VCaP (cell line): ENCODE data around the gene SMTNL2.

Experiments used
- H3K27ac ChIP-seq: fragments of 450-650 bp; 2 replicates; pipeline ENCODE4 v1.5.1; 2017
- CTCF ChIP-seq: fragments of 450-650 bp; conservative IDR thresholded peaks from 2 replicates; pipeline ENCODE4 v1.5.1; 2017; ENCODE audit warnings: mild to moderate bottlenecking, moderate library complexity

The SMTNL2 gene

GRCh38 chr17:4610162-4610561 lies 25.8 kb downstream of the SMTNL2 start:
- no peak overlapping the region for H3K27ac ChIP-seq
- no peak for TF ChIP-seq CTCF

- no peak for TF ChIP-seq CTCF
- no peak overlapping the region for H3K27ac ChIP-seq
Observed at GRCh38 chr17:4610656-4611055, 26.3 kb downstream of the SMTNL2 start.

GRCh38 chr17:4616476-4616875 lies 32.1 kb downstream of the SMTNL2 start:
- TF ChIP-seq CTCF = no peak
- no peak overlapping the region for H3K27ac ChIP-seq

DNA sequence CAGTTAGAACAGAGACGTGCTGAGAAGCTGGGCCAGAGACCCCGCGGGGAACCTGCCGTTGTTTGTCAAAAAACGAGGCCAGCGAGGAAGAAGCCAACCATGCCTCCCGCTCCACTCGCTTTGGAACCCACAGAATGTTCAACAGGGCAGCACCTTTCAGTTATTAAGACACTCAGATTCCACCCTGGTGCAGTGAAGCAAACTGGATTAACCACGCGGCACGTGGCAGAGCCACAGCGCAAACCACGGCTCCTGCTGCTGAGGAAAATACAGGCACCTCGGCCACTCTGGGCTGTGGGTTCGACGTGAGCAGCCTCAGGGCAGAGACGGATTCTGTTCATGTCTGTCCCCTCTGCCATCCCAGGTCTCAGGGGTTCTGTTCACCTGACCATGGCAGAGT lies 32.8 kb downstream of the SMTNL2 start:
- TF ChIP-seq CTCF = no peak
- no peak overlapping the region for H3K27ac ChIP-seq

- H3K27ac ChIP-seq = no peak overlapping the region
- no peak for TF ChIP-seq CTCF
Observed at GRCh38 chr17:4617590-4618351, 33.4 kb downstream of the SMTNL2 start.

DNA sequence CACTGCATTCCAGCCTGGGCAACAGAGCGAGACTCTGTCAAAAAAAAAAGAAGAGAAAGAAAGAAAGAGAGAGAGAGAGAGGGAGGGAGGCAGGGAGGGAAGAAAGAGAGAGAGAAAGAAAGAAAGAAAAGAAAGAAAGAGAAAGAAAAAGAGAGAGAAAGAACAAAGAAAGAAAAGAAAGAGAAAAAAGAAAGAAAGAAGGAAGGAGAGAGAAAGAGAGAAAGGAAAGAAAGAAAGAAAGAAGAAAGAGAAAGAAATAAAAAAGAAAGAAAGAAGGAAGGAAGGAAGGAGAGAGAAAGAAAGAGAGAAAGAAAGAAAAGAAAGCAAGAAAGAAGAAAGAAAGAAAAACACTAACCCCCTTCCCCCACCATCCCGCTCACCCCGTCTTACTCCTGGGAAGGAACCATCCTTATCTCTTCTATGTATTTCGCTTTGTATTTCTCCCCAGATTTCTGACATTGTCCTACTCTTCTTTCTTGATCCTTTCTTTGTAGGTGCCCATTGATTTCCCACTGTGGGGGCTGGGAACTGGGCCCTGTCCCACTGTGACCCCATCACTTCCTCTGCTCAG lies 36.3 kb downstream of the SMTNL2 start:
- no peak for TF ChIP-seq CTCF
- no peak overlapping the region for H3K27ac ChIP-seq

GRCh38 chr17:4622375-4622774 lies 38.0 kb downstream of the SMTNL2 start:
- no peak for TF ChIP-seq CTCF
- H3K27ac ChIP-seq = no peak overlapping the region
